Parathyroid adenoma (tissue), 2 donors: ENCODE results near the gene SUPT3H.

ENCODE experiments used
- H2AFZ ChIP-seq: fragments of 300-600 bp; sonication (generic); one replicate; pipeline ENCODE4 v1.7.0; 2017; ENCODE audit warnings: antibody characterized with exemption, mild to moderate bottlenecking
- H3K27ac ChIP-seq: fragments of 300-600 bp; sonication (generic); one replicate; pipeline ENCODE4 v1.7.0; 2017
- H3K27me3 ChIP-seq: fragments of 300-600 bp; sonication (generic); one replicate; pipeline ENCODE4 v1.7.0; 2017; ENCODE audit warnings: low read length; ENCODE audit not compliant: control insufficient read depth, insufficient read depth
- H3K36me3 ChIP-seq: fragments of 300-600 bp; sonication (generic); one replicate; pipeline ENCODE4 v1.7.0; 2017; ENCODE audit warnings: low read length; ENCODE audit not compliant: control insufficient read depth, insufficient read depth
- H3K4me1 ChIP-seq: fragments of 300-600 bp; sonication (generic); one replicate; pipeline ENCODE4 v1.7.0; 2017; ENCODE audit warnings: control low read depth
- H3K4me2 ChIP-seq: fragments of 300-600 bp; sonication (generic); one replicate; pipeline ENCODE4 v1.7.0; 2017; ENCODE audit warnings: low read length
- H3K4me3 ChIP-seq: fragments of 300-600 bp; sonication (generic); one replicate; pipeline ENCODE4 v1.7.0; 2017; ENCODE audit warnings: low read depth, low read length
- H3K79me2 ChIP-seq: fragments of 300-600 bp; sonication (generic); one replicate; pipeline ENCODE4 v1.7.0; 2017; ENCODE audit warnings: control low read depth
- H3K9ac ChIP-seq: fragments of 300-600 bp; sonication (generic); one replicate; pipeline ENCODE4 v1.7.0; 2017; ENCODE audit warnings: mild to moderate bottlenecking
- H3K9me3 ChIP-seq: fragments of 300-600 bp; sonication (generic); one replicate; pipeline ENCODE4 v1.7.0; 2017; ENCODE audit warnings: low read length; ENCODE audit not compliant: control insufficient read depth
- TF ChIP-seq, protein P1 (sequence below): fragments of 300-600 bp; sonication (generic); IDR thresholded peaks from one replicate; pipeline ENCODE4 v1.7.0; 2017; ENCODE audit warnings: antibody characterized with exemption, mild to moderate bottlenecking
- donor health status: primary hyperparathyroidism.

Gene SUPT3H

DNA sequence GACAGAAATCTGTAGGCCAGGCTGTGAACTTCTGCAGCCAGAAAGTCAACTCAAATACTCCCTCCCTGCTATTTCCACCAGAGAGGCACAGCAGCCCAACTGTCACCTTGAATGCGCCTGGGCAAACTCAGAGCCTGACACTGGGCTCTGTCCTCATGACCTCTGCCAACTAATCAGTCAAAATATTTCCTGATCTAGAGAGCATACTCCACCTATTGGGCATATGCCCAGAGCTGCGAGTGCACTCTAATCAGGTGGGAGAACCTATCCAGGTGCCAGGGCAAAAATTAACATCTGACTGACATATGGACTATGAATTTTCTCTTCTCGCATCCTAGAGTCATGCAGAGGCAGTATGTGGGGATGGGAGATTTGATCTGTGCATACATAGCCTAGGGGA is 455.9 kb downstream of the SUPT3H start:
- H3K4me3 ChIP-seq, result no peak overlapping the region
- no peaks in the 10 kb centered on the region for H3K27me3 ChIP-seq
- H2AFZ ChIP-seq, result no peak overlapping the region
- no peak overlapping the region for H3K9ac ChIP-seq
- H3K4me1 ChIP-seq, result peaks cover 3% of the 10 kb centered on the region
- no peaks in the 10 kb centered on the region for H3K36me3 ChIP-seq
- H3K4me2 ChIP-seq, result no peak overlapping the region
- no peaks in the 10 kb centered on the region for H3K79me2 ChIP-seq
- H3K27ac ChIP-seq, result no peak overlapping the region
- no peaks in the 10 kb centered on the region for H3K9me3 ChIP-seq
- TF ChIP-seq, protein P1, sequence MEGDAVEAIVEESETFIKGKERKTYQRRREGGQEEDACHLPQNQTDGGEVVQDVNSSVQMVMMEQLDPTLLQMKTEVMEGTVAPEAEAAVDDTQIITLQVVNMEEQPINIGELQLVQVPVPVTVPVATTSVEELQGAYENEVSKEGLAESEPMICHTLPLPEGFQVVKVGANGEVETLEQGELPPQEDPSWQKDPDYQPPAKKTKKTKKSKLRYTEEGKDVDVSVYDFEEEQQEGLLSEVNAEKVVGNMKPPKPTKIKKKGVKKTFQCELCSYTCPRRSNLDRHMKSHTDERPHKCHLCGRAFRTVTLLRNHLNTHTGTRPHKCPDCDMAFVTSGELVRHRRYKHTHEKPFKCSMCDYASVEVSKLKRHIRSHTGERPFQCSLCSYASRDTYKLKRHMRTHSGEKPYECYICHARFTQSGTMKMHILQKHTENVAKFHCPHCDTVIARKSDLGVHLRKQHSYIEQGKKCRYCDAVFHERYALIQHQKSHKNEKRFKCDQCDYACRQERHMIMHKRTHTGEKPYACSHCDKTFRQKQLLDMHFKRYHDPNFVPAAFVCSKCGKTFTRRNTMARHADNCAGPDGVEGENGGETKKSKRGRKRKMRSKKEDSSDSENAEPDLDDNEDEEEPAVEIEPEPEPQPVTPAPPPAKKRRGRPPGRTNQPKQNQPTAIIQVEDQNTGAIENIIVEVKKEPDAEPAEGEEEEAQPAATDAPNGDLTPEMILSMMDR, result no peak

DNA sequence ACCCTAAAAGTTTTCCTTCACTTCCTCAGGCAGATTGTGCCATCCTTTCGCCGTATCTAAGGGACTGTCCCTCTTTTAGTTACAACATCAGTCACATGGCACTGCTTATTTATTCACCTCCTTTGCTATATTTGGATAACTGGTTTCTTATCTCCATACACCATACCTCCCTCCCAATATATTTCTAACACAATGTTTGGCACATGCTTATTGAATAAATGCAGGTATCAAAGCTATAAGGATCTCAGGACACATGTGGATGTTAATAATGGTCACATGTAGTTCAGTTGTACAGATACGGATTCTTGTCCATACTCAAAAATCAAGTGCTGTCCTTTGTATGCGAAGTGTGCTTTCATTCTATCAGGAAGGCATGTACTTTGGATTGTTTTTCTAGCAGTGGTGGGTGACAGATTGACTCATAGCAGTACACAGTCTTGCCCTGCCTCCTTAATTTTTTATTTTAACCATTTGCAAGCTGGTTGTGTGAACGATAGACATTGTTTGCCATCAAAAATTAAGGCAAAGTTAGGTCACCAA is 456.7 kb downstream of the SUPT3H start:
- TF ChIP-seq, protein P1, result no peak
- H3K4me1 ChIP-seq, result peaks cover 3% of the 10 kb centered on the region
- no peak overlapping the region for H3K27ac ChIP-seq
- no peaks in the 10 kb centered on the region for H3K36me3 ChIP-seq
- H3K79me2 ChIP-seq, result no peaks in the 10 kb centered on the region
- H3K4me2 ChIP-seq, result no peak overlapping the region
- no peak overlapping the region for H3K9ac ChIP-seq
- H3K9me3 ChIP-seq, result no peaks in the 10 kb centered on the region
- H3K4me3 ChIP-seq, result no peak overlapping the region
- H2AFZ ChIP-seq, result no peak overlapping the region
- H3K27me3 ChIP-seq, result no peaks in the 10 kb centered on the region

DNA sequence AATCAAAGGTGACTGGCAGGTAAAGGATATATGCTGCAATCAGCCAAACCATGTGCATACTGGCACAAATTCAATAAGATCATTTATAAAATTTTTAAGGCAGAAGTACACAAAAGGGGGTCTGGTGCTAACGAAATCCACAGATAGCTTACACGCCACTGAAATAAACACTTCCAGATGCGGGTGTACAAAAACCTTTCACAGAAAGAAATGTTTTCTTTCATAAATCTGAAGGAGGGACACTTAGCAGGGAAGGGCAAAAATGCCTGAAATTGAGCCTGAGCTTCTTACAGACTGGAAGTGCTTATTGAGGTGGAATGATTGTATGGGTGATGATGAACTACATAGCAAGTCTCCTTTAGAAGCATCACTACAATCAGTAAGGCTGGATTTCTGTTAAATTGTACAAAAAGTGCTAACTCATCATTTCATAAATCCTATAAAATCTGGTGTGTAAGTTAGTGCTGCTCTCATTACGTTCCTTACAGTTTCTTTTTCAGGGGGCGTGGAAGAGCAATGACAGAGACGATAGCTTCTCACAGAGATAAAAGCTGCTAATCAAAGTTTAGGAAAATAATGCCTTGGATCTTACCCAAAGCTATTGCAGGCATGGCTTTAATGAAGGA is 458.9 kb downstream of the SUPT3H start:
- TF ChIP-seq, protein P1, result no peak
- no peaks in the 10 kb centered on the region for H3K9me3 ChIP-seq
- H3K9ac ChIP-seq, result no peak overlapping the region

DNA sequence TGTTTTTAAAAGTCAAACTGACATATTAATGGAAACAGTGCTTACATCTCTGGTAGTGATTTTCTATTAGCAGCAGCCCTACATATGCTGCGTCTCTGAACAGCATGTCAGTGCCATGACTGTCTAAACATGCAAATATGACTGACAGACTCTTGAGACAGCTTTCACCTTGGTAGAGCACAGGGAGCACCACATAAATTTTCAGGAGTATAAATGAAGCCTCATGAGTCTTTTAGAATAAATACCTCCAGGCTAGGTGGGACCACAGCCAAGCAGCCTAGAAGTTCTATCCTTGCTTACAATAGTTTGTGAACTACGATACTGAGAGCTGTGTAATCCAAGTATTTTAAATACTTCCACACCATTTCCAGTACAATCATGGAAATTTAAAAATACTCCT is 460.3 kb downstream of the SUPT3H start:
- Histone ChIP-seq H3K4me1 (peaks cover 3% of the 10 kb centered on the region), H3K9ac (no peak overlapping the region), H3K27ac (no peak overlapping the region), H3K4me2 (no peak overlapping the region), H3K36me3 (no peaks in the 10 kb centered on the region), H2AFZ (no peak overlapping the region), H3K27me3 (no peaks in the 10 kb centered on the region), H3K4me3 (no peak overlapping the region), H3K9me3 (no peaks in the 10 kb centered on the region), H3K79me2 (no peaks in the 10 kb centered on the region)
- TF ChIP-seq, protein P1, result no peak

More for the DNA sequence above, 458.9 kb downstream of the SUPT3H start:
- H3K79me2 ChIP-seq, result no peaks in the 10 kb centered on the region
- H3K4me2 ChIP-seq, result no peak overlapping the region
- H3K27me3 ChIP-seq, result no peaks in the 10 kb centered on the region
- no peak overlapping the region for H3K27ac ChIP-seq
- H2AFZ ChIP-seq, result no peak overlapping the region
- no peaks in the 10 kb centered on the region for H3K36me3 ChIP-seq
- no peak overlapping the region for H3K4me3 ChIP-seq
- H3K4me1 ChIP-seq, result peaks cover 3% of the 10 kb centered on the region

DNA sequence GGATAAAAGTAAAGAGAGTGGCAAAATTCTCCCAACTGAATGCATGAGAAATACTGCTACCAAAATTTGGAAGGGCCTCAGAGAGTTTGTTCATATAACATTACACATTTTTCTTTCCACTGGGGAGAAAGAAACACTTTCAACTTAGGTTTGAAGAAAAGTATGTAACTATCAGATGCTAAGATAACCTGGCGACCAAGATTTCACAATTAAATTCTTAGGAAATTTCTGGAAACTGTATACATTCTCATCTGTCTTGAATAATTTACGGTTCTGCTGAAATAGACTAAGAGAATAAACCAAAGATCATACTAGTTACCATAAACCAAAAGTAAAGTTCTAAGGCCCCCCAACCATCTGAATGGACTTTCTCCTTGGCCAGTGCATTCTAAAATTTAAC is 462.6 kb downstream of the SUPT3H start:
- no peak overlapping the region for H3K9ac ChIP-seq
- no peaks in the 10 kb centered on the region for H3K9me3 ChIP-seq
- H3K27me3 ChIP-seq, result no peaks in the 10 kb centered on the region
- H2AFZ ChIP-seq, result no peak overlapping the region
- H3K36me3 ChIP-seq, result no peaks in the 10 kb centered on the region
- H3K79me2 ChIP-seq, result no peaks in the 10 kb centered on the region
- H3K4me1 ChIP-seq, result no peaks in the 10 kb centered on the region
- no peak overlapping the region for H3K4me2 ChIP-seq
- no peak overlapping the region for H3K27ac ChIP-seq
- TF ChIP-seq, protein P1, result no peak
- H3K4me3 ChIP-seq, result no peak overlapping the region
